ENCODE data around the gene MLXIPL. TPM values are rescaled to one million over a fixed set of nuclear protein-coding genes. Genes with fewer than 3 reads are reported as not detected.
A peak's percentile ranks its signal among the peaks of the same experiment; 100 is the strongest.

Gene MLXIPL
- total RNA-seq, 1 experiment from 2014 or later: 7.2 TPM

GRCh38 chr7:73612598-73613269 lies 11.6 kb downstream of the MLXIPL start:
- ATAC-seq (peak; percentile 80), DNase-seq (ENCODE audit: low read depth, low spot score) (no peak)
- ChIA-PET POLR2A (no interaction called here), CTCF (interaction anchor here (0.6 to 1.4 kb wide), 4 partner anchors 54 to 116 kb away, joined by 3 to 11 read pairs (median 3); no protein-coding TSS in a partner anchor)
- no peak overlapping the region for H3K27ac ChIP-seq (ENCODE audit: low read length)
- intact Hi-C loops (cut with micrococcal nuclease; ENCODE audit: unreplicated experiment): no loop called here
- no peaks in the 10 kb centered on the region for H3K9me3 ChIP-seq (ENCODE audit: control insufficient read depth, insufficient read depth, low read depth, low read length)
- TF ChIP-seq CTCF (IDR thresholded peaks at IDR 0.05) (no peak; the same call in 1 of the 2 replicates), REST (IDR thresholded peaks at IDR 0.05; ENCODE audit: insufficient read depth in 1 of 2, low read depth in 2 of 2, low read length in 1 of 2) (no peak), POLR2AphosphoS5 (IDR thresholded peaks at IDR 0.05; ENCODE audit: low read depth, low read length) (no peak), SIN3A (IDR thresholded peaks at IDR 0.05; ENCODE audit: borderline replicate concordance, insufficient read depth, low read depth, low read length) (no peak), TCF7L2 (IDR thresholded peaks at IDR 0.05; ENCODE audit: low read depth, low read length) (no peak)
- H3K4me3 ChIP-seq (ENCODE audit: low read depth in 2 of 2, low read length in 2 of 2): no peak overlapping the region
- in situ Hi-C loops (cut with HindIII; ENCODE audit: low pct_unique_long_range_greater_than_20kb, low sequenced_read_pairs): no loop called here
- H3K27me3 ChIP-seq (ENCODE audit: control insufficient read depth, insufficient read depth, low read length): no peaks in the 10 kb centered on the region
- BruUV-seq (replicated peaks): no TSS peak
- peaks cover 10% of the 10 kb centered on the region for H3K4me1 ChIP-seq (ENCODE audit: control insufficient read depth, insufficient read depth, low read length)
- H3K36me3 ChIP-seq (ENCODE audit: control insufficient read depth, insufficient read depth, low read length): no peaks in the 10 kb centered on the region

- H3K4me1 ChIP-seq (ENCODE audit: control insufficient read depth, insufficient read depth, low read length): peaks cover 10% of the 10 kb centered on the region
- no peaks in the 10 kb centered on the region for H3K36me3 ChIP-seq (ENCODE audit: control insufficient read depth, insufficient read depth, low read length)
- ChIA-PET CTCF (interaction anchor here (0.6 kb wide), 2 partner anchors 232 to 275 kb away, joined by 3 read pairs; no protein-coding TSS in a partner anchor), POLR2A (no interaction called here)
- in situ Hi-C loops (cut with HindIII; ENCODE audit: low pct_unique_long_range_greater_than_20kb, low sequenced_read_pairs) (no loop called here), intact Hi-C loops (cut with micrococcal nuclease; ENCODE audit: unreplicated experiment) (no loop called here)
- H3K27ac ChIP-seq (ENCODE audit: low read length): no peak overlapping the region
- H3K27me3 ChIP-seq (ENCODE audit: control insufficient read depth, insufficient read depth, low read length): no peaks in the 10 kb centered on the region
- no peaks in the 10 kb centered on the region for H3K9me3 ChIP-seq (ENCODE audit: control insufficient read depth, insufficient read depth, low read depth, low read length)
- DNase-seq (ENCODE audit: low read depth, low spot score): no peak
- no peak for ATAC-seq
- H3K4me3 ChIP-seq (ENCODE audit: low read depth in 2 of 2, low read length in 2 of 2): no peak overlapping the region
- no TSS peak for BruUV-seq (replicated peaks)
- no peak for TF ChIP-seq TCF7L2 (IDR thresholded peaks at IDR 0.05; ENCODE audit: low read depth, low read length)
- no peak for TF ChIP-seq CTCF (IDR thresholded peaks at IDR 0.05)
Observed at GRCh38 chr7:73611017-73611555, 13.2 kb downstream of the MLXIPL start.

All from Panc1 (cell line).